GM21360 (cell line): ENCODE data around the gene WAC.

Experiments
- ATAC-seq: cut with Tn5 transposase; IDR thresholded peaks from one replicate; pipeline ENCODE4 v1.9.1; 2021; ENCODE audit warnings: mild to moderate bottlenecking, moderate library complexity; ENCODE audit not compliant: unreplicated experiment

The WAC gene

DNA sequence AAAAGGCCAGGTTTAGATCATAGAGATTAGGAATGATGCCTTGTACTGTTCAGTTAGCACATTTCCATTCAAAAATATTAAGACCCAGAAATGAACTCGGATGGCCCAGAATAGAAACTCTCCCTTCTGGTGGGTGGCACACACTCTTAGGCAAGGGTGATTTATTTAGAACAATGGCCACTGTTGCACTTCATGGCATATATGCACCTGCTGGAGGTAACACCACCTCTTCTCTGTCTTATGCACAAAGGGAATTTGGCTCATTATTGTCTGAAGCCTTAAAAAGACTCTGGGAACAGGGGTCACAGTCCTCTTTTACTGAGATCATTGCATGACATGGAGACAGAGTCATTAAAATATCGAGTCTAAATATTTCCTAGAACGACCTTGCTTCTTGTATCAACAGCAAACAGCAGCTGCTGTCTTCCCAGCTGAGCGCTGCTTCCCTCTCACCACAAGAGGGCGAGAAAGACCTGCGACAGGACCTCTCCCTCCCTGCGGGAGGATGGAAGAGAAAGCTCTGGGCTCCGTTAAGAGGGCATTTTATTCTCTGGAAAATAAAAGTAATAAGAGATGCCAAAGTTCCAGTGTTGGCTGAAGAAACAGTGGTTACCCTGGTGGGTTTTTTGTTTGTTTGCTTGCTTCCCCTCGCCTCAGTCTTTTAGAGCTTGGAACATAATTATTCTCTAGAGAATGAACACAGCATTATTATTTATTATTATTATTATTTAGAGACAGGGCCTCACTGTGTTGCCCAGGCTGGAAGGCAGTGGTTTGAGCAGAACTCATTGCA is 130.9 kb downstream of the WAC start:
- peak; percentile 86 for ATAC-seq

DNA sequence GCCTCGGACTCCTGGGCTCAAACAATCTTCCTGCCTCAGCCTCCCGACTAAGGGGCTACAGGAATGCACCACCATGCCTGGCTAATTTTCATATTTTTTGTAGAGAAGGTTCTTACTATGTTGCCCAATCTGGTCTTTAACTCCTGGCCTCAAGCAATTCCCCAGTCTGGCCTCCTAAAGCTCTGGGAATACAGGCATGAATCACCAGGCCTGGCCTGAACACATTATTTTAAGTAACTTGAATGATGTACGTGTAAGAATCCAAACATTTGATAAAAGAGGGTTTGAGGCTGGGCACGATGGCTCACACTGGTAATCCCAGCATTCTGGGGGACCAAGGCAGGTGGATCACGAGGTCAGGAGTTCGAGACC is 131.4 kb downstream of the WAC start:
- no peak for ATAC-seq

DNA sequence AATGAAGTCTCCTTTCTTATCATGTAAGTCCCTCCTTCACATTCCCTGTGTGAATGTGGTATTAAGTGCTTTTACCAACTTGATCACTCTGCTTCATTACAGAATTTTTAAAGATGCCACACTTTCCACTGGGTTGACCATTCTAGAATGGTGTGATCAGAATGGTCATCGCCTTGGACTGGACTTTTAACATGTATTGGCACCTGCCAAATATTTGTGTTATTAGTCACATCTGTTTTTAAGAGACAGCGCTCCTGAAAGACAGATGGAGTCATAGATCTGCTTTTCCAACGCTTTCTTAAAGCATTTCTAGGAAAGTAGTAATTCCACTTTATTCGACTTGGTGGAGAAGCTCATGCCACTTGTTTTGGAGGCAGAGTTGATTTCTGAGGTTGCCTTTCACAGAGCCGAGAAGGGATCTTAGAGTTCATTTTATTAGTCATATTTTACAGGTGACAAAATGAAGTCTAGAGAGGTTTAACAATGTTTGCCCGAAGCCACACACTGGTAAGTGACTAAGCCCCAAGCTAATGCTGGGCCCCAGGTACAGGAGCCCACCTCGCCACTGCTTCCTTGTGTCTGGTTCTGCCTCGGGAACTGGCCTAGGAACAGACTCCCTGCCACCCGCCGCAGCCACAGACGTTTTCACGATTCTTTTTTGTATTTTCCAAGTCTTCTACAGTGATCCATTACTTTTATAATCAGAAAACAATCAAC is 134.0 kb downstream of the WAC start:
- ATAC-seq = no peak

DNA sequence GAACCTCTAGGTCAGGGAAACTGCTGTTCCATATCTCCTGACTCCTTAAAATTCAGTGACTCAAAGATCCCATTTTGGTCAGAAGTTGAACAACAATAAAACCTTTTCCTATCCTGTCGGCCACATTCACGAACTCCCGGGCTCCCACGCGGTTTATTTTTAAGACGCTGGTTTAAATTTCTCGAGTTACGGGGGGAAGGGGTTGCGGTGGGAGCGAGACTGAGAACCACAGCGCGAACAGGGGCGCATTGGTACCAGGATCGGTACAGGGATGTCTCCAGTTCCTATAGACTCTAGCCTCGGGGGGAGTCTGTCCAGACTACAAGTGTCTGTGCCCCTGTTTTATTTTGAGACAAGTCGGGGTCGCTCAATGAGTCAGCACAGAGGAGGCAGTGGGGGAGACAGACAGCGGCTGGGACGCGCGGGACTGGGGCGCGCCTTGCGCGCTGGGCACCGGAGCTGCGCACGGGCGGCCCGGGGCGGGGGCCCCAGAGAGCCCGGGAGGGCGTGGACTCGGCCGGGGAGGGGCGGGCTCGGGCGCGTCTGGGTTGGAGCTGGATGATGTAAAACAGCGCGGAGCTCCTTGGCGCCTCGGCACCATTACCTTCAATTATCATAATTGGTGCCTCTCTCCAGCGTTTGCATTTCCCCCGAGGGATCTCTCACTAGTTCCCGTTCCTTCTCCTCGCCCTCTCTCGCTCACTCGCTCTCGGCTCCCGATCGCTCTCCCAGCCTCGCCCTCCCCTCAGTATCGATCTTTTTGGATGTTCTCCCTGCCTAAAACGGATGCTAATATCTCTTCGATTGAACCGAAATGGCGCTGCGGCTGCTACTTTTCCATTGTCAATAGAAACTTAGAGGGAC is 135.7 kb downstream of the WAC start:
- ATAC-seq = no peak

DNA sequence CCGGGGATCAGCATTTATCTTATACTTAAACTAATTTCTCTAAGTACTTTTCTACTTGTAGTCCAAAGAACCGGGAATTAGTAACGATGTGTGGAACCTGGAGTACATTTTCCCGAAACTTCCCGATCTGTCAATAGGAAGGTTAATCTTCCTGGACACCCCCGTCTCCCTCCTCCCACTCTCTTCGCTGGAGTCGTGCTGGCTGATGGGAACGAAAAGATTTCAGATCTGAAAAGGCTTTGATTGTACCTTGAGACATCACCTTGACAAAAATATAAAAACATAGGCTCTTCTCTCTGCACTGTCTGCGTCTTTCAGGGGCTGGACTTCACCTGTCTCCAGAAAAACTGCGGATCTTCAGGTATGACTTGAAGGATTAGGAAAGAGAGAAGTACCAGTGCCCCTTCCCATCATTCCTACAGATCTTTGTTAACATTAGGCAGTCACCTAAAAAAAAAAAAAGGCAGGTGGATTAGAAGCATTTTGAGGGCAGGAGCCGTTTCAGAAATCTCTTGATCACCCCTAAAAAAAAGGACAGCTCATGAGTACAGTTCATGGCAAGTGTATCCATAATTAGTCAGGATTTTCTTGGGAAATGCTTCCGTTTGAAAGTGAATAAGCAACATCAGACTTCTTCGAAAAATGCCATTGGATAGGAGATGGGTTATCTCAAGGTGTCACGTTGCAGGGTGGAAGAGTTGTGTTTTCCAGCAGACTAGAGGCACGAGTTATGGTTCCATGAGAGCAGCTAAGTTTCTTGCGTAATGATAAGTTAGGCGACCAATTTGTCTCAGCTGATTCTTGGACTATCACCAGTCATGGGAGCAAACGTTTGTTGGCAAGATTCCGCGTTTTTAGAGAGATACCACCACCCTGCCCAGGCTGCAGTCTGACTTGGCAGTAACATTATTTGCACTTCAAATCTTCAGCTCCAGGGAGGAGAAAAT is 136.6 kb downstream of the WAC start:
- ATAC-seq = no peak
